ENCODE data around the gene CASQ2.

- TF ChIP-seq CTCF (IDR thresholded peaks at IDR 0.05), result no peak
- no peak for TF ChIP-seq POLR2A (IDR thresholded peaks at IDR 0.05)
Observed at GRCh38 chr1:115680730-115681111, 87.8 kb downstream of the CASQ2 start.
